T-helper 1 cell treated with Interleukin-12 subunit alpha and Interleukin-12 subunit beta and Interleukin-4 antibody, amounts not matched to agents 30 μg/mL and 1 μg/mL, for 36 hours (primary cell): Measurements from ENCODE around the gene RHBDD1.
A peak's percentile ranks its signal among the peaks of the same experiment; 100 is the strongest.

Experiments
- H3K27ac Mint-ChIP-seq: one replicate; pipeline ENCODE4 v1.8.0; 2021; ENCODE audit warnings: mild to moderate bottlenecking, mixed read lengths
- H3K27me3 Mint-ChIP-seq: one replicate; pipeline ENCODE4 v1.8.0; 2021; ENCODE audit warnings: low read depth, mixed read lengths
- H3K36me3 Mint-ChIP-seq: one replicate; pipeline ENCODE4 v1.8.0; 2021; ENCODE audit warnings: low read depth, mixed read lengths
- H3K4me1 Mint-ChIP-seq: one replicate; pipeline ENCODE4 v1.8.0; 2021; ENCODE audit warnings: low read depth, mixed read lengths
- H3K4me3 Mint-ChIP-seq: one replicate; pipeline ENCODE4 v1.8.0; 2021; ENCODE audit warnings: mild to moderate bottlenecking, moderate library complexity, mixed read lengths
- H3K9me3 Mint-ChIP-seq: one replicate; pipeline ENCODE4 v1.8.0; 2021; ENCODE audit warnings: mixed read lengths

The RHBDD1 gene

DNA sequence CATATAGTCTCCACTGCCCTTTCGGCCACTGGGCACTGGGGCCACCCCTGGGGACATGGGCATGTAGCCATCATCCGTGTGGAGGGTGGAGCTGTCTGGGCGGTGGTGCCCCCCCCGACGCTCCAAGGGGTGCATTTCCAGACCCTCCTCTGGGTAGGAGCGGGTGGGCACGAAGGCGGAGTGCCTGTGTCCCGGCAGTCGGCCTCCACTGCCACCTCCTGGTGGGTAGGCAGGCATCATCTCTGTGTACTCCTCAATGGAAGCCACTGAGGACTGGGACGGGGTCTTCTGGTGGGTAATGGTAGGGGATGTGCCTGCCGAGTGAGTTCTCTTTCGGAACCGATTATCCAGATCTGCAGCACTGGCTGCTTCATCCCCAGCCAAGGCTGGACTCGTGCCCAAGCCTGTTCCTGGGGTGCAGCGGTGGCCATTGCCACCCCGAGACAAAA, 39.0 kb upstream of the RHBDD1 start:
- H3K36me3 Mint-ChIP-seq = peaks cover 8% of the 10 kb centered on the region
- no peak overlapping the region for H3K27ac Mint-ChIP-seq
- peaks cover 43% of the 10 kb centered on the region for H3K4me1 Mint-ChIP-seq
- peak overlapping the region; percentile 50 for H3K4me3 Mint-ChIP-seq
- no peaks in the 10 kb centered on the region for H3K9me3 Mint-ChIP-seq
- no peaks in the 10 kb centered on the region for H3K27me3 Mint-ChIP-seq

DNA sequence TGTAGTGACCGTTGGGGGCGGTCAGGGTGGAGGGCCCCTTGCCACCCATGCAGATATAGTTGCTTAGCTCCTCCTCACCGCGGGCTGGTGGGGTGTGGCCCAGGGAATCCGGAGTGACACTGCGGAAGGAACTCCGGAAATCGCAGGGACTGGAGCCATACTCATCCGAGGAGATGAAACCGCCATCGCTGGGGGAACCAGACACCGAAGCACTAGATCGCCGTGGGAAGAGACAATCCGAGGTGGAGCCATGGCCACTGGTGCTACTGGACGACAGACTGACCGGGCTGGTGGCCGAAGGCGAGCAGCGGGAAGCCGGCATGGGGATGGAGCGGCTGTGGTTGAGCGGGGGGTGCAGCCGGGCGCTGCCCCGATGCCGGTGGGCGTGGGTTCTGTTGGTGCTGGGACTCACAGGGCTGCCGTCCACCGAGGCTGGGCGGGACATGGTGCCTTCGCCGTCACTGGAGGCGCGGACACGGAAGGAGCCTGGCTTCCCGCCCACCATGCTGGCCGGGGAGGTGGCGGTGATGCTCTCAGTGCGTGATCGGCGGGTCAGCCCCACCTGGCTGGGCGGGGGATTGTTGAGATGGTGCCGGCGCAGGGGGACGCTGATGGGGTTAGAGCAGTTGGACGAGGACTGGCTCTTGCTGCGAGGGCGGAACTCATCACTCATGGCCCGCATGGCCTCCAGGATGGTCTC, 38.4 kb upstream of the RHBDD1 start:
- Mint-ChIP-seq H3K9me3 (no peaks in the 10 kb centered on the region), H3K4me1 (peaks cover 41% of the 10 kb centered on the region), H3K27me3 (peaks cover 2% of the 10 kb centered on the region), H3K36me3 (peaks cover 4% of the 10 kb centered on the region), H3K27ac (no peak overlapping the region), H3K4me3 (peak overlapping the region; percentile 50)

DNA sequence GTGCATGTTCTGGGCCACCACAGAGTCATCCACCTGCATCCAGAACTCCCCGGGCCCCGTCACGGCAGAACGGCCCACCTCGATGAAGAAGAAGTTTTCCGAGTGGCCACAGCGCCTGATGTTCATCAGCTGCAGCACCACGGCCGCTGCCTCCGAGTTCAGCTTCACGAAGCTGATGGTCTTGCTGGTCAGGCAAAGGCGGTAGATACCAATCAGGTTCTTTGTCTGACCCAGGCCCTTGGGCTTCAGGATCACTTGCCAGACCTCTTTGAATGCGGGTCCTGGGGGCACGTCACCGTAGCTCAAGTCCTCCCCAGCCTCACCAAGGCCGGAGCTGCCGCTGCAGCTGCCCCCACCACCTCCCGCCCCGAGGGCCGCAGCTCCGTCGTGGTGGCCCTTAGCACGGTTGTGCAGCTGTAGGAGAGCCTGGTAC, 37.8 kb upstream of the RHBDD1 start:
- no peaks in the 10 kb centered on the region for H3K9me3 Mint-ChIP-seq
- H3K27ac Mint-ChIP-seq = no peak overlapping the region
- H3K4me1 Mint-ChIP-seq = peaks cover 40% of the 10 kb centered on the region
- H3K36me3 Mint-ChIP-seq = peaks cover 3% of the 10 kb centered on the region
- peaks cover 6% of the 10 kb centered on the region for H3K27me3 Mint-ChIP-seq
- H3K4me3 Mint-ChIP-seq = peak overlapping the region; percentile 81

DNA sequence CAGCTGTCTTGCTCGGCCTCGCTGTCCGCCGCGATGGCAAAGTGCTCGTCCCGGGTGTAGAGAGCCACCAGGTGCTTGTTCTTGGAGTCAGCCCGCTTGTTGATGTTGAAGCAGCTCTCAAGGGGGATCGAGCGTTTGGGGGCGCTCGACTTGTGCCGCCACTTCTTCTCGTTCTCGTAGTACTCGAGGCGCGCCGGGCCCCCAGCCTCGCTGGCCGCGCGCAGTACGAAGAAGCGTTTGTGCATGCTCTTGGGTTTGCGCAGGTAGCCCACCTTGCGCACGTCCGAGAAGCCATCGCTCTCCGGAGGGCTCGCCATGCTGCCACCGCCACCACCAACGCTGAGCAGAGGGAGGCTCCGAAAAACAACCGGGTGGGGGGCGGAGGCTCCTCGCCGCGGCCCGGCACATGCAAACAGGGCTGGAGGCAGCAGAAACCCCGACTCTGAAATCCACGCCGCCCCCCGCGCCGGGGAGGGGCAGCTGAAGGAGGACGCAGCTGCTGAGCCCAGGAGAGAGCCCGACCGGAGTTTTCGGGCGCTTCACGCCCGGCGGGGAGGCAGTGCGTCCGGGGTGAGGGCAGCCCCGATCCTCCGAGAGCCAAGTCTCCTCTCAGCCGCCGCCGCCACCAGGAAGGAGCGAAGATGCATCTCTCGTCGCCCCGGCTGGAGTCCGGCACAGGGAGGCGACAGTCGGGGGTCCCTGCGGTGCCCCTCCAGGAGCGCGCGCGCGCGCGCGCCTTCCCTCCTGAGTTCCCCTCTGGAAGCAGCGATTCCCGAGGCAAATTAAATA, 37.2 kb upstream of the RHBDD1 start:
- Mint-ChIP-seq H3K27ac (peak overlapping the region; percentile 75), H3K4me1 (peaks cover 35% of the 10 kb centered on the region), H3K36me3 (peaks cover 3% of the 10 kb centered on the region)

DNA sequence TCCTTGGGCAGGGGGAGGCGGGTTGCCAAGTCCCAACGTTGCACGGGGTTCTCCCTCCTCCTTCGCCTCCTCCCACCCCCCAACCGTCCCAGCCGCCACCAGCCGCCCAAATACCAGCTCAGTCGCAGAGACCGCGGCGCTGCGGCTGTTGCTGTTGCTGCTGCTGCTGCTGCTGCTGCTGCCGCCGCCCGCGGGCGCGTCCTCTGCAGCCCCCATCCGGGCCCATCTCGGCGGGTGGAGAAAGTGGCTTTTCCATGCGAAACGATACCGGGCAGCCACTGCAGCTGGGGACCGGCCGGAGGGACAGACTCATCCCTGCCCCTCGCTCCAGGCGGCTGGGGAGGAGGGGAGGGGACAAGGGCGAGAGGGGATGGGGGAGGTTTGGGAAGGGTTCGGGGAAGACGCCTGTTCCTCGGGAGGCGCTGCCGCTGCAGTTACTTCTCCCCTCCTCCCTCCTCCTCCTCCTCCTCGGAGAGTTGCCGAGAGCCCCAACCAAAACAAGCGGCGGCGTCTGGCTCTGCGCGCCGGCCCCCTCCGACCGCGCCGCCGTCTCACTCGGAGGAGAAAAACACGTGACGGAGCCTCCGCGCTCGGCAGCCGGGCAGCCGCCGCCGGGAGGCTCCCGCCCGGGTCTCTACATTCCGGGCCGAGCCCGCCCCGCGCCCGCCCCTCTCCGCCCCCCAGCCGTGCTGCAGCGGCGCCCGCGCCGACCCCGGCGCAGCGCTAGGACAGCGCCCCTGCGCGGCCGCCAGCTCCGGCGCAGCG, 36.5 kb upstream of the RHBDD1 start, which contains the start of gene IRS1:
Gene IRS1 (minus strand): TSS at position 610 of the 765 bp plus-strand sequence. CDS start 1,082 bp downstream, outside the sequence.
- Mint-ChIP-seq H3K27ac (peak within 1 kb of the TSS; percentile 73), H3K4me1 (peaks cover 29% of the 10 kb centered on the region)

More for the DNA sequence above, 37.2 kb upstream of the RHBDD1 start:
- no peaks in the 10 kb centered on the region for H3K9me3 Mint-ChIP-seq
- H3K4me3 Mint-ChIP-seq = peak overlapping the region; percentile 81
- peaks cover 6% of the 10 kb centered on the region for H3K27me3 Mint-ChIP-seq

DNA sequence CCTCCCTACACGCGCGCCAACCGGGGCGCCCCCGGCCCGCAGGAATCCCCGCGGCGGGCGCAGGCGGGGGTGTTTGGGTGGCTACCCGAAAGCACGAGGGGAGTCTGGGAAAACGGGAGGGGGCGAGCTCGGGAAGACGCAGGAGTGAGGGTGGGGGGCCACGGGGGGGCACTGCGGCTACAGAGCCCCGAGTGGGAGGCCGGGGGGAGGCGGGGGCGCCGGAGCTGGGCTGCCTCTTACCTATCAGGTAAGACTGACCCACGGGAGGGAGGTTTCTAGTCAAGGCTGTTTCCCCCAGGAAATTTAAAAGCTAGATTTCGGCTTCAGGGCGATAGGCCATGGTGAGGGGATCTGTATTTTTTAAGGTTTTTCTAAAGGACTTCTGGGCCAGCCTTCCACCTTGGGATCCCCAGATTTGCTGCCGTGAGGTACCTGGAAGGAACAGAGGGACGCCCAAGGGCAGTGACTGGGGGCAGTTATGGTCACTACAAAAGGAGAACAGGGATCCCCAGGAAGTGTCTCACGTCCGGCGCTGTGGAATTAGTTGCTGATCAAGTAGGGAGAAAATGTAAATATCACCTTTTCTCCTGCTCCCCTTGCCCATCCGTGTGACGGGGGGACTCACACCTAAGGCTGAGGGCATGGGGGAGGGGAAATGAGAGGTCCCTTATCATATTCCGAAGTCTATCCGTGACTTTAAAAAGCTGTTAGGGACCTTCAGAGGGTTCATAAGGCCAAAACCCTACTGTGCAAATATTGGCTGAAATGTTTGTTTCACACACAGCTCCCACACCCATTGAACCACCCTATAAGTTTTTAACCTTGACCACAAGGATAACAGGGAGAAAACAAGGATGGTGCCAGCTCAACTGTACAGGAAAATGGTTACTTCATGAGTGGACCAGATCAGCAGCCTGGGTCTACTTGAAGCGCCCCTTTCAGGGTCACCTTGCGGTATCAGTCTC, 35.6 kb upstream of the RHBDD1 start:
- H3K4me1 Mint-ChIP-seq = peaks cover 26% of the 10 kb centered on the region
- peaks cover 22% of the 10 kb centered on the region for H3K27me3 Mint-ChIP-seq
- H3K27ac Mint-ChIP-seq = peak overlapping the region; percentile 73
- peak overlapping the region; percentile 69 for H3K4me3 Mint-ChIP-seq
- no peaks in the 10 kb centered on the region for H3K9me3 Mint-ChIP-seq
- H3K36me3 Mint-ChIP-seq = peaks cover 2% of the 10 kb centered on the region

More for the DNA sequence above, 36.5 kb upstream of the RHBDD1 start, which contains the start of gene IRS1:
- H3K27me3 Mint-ChIP-seq = peaks cover 13% of the 10 kb centered on the region
- peak within 1 kb of the TSS; percentile 81 for H3K4me3 Mint-ChIP-seq
- peaks cover 2% of the 10 kb centered on the region for H3K36me3 Mint-ChIP-seq
- H3K9me3 Mint-ChIP-seq = no peaks in the 10 kb centered on the region

DNA sequence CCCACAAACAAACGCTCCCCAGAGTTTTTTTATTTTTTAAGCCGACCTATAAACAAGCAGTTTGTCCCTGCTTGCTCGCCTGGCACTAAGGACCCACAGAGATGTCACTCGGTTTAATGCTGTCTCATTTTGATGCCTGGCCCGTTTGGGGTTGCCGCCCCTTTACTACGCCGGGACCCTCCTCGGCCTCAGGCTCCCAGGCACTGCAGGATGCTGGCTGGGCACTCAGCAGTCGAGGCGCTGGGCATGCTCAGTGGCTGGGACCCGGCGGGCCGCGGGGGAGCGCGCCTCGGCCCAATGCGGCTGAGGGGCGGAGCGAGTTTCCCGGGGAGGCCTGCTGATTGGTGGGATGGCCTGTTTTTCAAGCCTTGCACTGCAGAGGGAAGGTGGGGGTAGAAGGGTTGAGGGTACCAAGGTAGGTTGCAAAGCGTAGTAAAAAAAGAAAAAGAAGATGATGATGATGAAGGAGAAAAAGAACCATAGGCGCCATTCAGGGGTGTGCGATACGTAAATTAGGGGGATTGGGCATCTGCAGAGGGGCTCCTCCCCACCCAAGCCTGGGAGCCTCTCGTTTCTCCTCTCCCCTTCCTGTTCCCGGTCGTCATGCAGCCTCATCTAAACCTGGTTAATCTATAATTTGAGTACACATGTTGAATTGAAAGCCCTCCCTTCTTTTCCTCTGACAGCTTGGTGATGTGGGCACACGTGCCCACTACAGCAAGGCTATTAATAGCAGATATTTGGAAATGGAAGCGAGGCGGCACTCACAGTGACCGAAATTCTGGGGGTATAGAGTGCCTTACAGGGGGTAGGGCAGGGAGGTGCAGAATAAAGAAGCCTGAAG, 34.7 kb upstream of the RHBDD1 start:
- H3K36me3 Mint-ChIP-seq = peaks cover 2% of the 10 kb centered on the region
- peak overlapping the region; percentile 55 for H3K27ac Mint-ChIP-seq
- H3K27me3 Mint-ChIP-seq = peaks cover 28% of the 10 kb centered on the region
- H3K4me1 Mint-ChIP-seq = peaks cover 26% of the 10 kb centered on the region
- H3K9me3 Mint-ChIP-seq = no peaks in the 10 kb centered on the region
- H3K4me3 Mint-ChIP-seq = peak overlapping the region; percentile 69

DNA sequence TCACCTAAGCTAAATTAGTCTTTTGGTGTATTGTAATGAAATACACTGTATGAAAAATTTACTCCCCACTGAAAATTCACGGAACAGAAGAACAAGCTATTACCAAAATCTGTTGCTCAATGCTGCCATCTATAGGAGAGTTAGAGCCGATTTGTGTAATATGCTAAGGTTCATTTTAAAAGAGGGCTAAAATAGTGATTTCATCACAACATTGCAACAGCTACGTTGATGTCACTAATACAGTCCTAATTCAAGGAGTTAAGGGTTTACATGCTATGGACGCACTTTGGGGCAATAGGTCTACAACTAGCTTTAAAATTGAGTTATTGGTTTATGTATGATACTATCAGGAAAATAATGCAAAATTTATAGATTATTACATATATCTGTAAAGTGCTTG, 33.3 kb upstream of the RHBDD1 start:
- Mint-ChIP-seq H3K4me1 (peaks cover 22% of the 10 kb centered on the region), H3K27me3 (peaks cover 38% of the 10 kb centered on the region)

DNA sequence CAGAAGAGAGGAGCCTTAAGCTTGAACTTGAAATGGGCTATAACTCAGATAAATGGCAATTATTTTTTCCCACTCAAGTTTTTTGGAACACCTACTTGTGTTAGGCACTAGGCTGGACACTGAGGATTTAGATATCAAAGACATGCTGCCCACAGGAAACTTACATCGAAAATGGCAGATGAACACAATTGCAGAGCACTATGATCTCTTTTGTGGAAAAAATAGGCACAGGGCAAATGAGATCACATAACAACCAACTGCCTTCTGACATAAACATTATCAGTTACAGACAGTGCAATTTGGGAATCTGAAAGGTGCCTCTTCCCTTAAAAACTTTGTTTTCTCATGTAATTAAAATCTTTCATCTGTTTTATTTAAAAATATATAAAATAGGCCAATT, 32.4 kb upstream of the RHBDD1 start:
- Mint-ChIP-seq H3K27ac (no peak overlapping the region), H3K4me1 (peaks cover 20% of the 10 kb centered on the region), H3K27me3 (peaks cover 43% of the 10 kb centered on the region), H3K9me3 (no peaks in the 10 kb centered on the region), H3K36me3 (no peaks in the 10 kb centered on the region), H3K4me3 (no peak overlapping the region)

More for the DNA sequence above, 33.3 kb upstream of the RHBDD1 start:
- Mint-ChIP-seq H3K4me3 (no peak overlapping the region), H3K36me3 (no peaks in the 10 kb centered on the region), H3K27ac (no peak overlapping the region), H3K9me3 (no peaks in the 10 kb centered on the region)

DNA sequence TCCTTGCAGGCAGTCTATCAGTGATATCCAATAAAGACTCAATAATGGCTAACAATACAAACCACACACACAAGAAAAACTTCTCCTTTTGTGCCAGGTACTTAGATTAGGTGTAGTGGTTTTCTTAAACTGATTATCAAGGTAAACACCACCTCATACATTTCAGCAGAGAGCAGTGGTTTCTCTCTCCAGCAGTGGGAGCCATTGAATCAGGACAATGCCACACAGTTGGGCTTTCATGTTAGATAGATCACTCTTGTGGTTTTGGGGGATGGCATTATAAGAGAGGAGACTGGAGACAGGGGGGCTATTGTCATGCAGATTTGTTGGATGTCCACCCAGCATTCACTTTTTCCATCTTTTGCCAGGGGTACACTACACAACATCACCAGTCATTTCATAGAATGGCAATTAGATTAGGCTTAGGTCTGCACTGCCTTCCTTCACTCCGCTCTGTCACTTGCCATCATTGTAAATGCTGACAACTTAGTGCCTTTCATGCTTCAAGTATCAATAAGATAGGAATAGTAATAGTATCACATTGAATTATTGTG, 22.6 kb upstream of the RHBDD1 start:
- Mint-ChIP-seq H3K36me3 (no peaks in the 10 kb centered on the region), H3K9me3 (no peaks in the 10 kb centered on the region), H3K4me1 (peaks cover 2% of the 10 kb centered on the region), H3K27ac (no peak overlapping the region), H3K27me3 (peaks cover 37% of the 10 kb centered on the region), H3K4me3 (no peak overlapping the region)

DNA sequence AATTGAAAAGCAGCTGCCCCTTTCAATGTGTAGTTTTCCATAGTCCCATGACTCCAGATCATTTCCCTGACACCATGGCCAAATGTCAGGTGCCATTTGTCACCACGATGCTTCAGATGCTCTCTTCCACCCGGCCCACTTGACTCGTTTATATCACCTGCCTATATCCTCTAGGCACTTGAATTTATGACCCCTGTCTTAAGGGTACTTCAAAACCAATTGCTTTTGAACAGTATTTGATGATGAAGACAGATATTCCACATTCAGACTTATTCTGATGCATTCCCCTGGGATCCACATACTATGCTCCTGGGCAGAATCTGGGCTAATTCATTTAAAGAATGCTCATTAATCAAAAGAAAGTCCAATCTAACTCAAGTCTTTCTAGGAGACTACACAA, 16.9 kb upstream of the RHBDD1 start:
- H3K27me3 Mint-ChIP-seq = peaks cover 20% of the 10 kb centered on the region
- H3K27ac Mint-ChIP-seq = no peak overlapping the region
- H3K9me3 Mint-ChIP-seq = peaks cover 3% of the 10 kb centered on the region
- no peaks in the 10 kb centered on the region for H3K4me1 Mint-ChIP-seq
- H3K36me3 Mint-ChIP-seq = no peaks in the 10 kb centered on the region
- no peak overlapping the region for H3K4me3 Mint-ChIP-seq

DNA sequence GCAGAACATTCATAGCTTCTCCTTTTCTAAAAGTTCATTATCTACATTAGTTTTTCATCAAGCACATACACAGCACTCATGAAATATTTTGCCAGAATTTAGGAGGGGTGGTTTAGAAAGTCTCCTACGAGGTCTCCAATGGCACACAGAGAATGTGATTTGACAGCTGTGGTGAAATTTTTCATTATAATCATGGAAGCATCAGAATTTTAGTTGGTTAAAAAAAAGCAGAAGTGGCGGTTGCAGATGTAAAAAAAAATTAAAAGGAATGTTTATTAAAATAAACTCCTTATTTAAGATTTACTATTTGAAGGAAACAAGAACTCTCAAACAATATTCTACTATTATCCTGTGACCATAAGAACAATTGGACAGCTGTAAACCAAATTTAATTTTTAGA, 10.8 kb upstream of the RHBDD1 start:
- Mint-ChIP-seq H3K4me1 (no peaks in the 10 kb centered on the region), H3K9me3 (peaks cover 3% of the 10 kb centered on the region), H3K27ac (no peak overlapping the region), H3K27me3 (no peaks in the 10 kb centered on the region), H3K36me3 (peaks cover 2% of the 10 kb centered on the region), H3K4me3 (no peak overlapping the region)
